Embryonic facial prominence (tissue), 1 donor: ENCODE results near the gene LCE1A.

Source experiments
- DNase-seq: peaks from one replicate; pipeline ENCODE4 v3.0.0-alpha.2; 2016; ENCODE audit errors: extremely low spot score

Gene LCE1A, protein sequence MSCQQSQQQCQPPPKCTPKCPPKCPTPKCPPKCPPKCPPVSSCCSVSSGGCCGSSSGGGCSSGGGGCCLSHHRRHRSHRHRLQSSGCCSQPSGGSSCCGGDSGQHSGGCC

GRCh38 chr1:152827173-152827572 lies at the start of gene LCE1A:
Gene LCE1A, plus strand, starts transcription at chr1:152827473. Its CDS starts 0 bp downstream, at chr1:152827473.
- no peak for DNase-seq

DNA sequence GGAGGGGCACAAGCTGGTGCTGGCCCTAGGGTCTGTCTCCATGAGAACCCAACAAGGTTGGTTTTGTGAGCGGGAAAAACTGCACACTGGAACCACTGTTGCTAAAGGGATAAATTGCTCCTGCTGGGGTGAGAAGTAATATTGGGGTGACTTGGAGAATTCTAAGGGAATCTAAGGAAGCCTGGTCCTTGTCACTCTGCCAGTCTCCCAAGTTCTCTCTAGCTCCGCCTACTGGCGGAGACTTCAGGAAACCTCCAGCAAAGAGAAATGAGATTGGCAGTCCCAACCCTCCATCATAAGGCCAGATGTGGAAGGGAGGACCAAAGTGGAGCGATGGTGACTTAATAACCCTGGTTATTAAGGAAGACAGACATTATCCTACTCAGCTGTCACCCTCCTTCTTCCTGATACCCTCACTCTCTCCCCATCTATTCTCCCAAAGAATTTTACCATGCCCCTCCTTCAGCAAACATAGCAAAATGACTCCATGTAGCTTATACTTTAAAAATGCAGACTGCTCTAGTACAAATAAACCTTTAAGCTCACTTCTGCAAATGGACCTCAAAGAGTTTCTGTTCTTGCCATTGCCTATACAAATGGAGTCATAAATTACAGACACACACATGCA lies 49.6 kb upstream of the LCE1A start:
- no peak for DNase-seq

GRCh38 chr1:152783095-152783494 lies 44.2 kb upstream of the LCE1A start:
- no peak for DNase-seq

DNA sequence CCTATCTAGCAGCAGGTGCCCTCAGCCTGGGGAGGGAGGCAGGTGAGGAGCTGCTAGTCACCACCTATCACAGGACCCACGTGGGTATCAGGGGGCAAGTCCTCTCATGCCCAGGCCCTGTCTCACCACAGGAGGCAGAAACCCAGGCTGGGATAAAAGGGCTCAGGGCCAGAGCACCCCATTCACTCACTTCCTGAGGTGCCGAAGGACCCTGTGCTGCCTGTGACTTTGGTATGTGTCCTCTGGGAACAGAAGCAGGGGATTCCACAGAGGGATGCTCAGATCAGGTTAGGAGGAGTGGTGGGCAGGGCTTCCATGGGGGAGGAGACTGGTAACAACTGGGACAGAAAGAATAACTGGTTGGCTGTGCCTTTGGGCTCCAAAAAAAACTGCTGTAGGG lies 41.2 kb upstream of the LCE1A start, which contains the start of gene LCE1E:
TSS of gene LCE1E (plus strand) at position 181 of the 400 bp plus-strand sequence. CDS start 1,043 bp downstream, outside the sequence.
- no peak for DNase-seq

DNA sequence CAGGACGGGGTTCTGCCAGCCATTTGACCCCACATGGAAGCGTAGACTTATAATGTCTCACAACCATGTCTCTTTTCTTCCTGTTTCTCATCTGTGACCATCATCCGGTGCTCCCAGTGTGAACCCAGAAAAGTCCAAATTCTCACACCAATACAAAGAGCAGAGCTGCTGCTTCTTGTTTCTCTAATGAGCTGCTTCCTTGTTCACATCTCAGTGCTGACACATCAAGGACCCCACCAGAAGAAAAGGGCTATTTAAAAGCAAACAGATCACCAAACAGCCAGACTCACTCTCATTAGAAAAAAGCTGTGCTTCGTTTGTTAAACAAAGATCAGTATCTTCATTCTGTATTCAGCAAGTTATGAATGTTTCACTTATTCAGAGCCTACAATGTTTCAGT lies 31.6 kb upstream of the LCE1A start:
- DNase-seq, result no peak

DNA sequence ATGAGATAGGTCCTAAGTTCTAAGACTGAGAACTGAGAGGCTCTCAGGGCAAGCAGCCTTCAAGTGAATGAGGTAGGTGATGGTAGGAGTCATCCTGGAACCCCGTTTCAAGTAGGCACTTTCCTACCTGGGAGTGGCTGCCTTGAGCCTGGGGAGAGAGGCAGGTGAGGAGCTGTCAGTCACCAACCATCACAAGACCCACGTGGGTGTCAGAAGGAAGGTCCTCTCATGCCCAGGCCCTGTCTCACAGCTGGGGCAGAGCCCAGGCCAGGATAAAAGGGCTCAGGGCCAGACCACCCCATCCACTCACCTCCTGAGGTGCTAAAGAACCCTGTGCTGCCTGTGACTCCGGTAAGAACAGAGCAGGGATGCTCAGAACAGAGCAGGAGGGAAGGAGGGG lies 30.9 kb upstream of the LCE1A start, which contains the start of gene LCE1D:
TSS of gene LCE1D (plus strand) at position 301 of the 400 bp plus-strand sequence. CDS start 1,074 bp downstream, outside the sequence.
- no peak for DNase-seq

- DNase-seq, result no peak
Observed at GRCh38 chr1:152801333-152801732, 25.9 kb upstream of the LCE1A start.

GRCh38 chr1:152806576-152806975 lies 20.7 kb upstream of the LCE1A start, which contains the start of gene LCE1C:
Gene LCE1C, minus strand, starts transcription at chr1:152806651. Its CDS starts 1,173 bp downstream, at chr1:152805478.
- DNase-seq, result no peak

GRCh38 chr1:152811050-152811449 lies 16.2 kb upstream of the LCE1A start:
- DNase-seq, result no peak

- no peak for DNase-seq
Observed at GRCh38 chr1:152811671-152812070, 15.6 kb upstream of the LCE1A start, which contains the start of gene LCE1B. Gene LCE1B, plus strand, starts transcription at chr1:152811971. Its CDS starts 476 bp downstream, at chr1:152812447.

GRCh38 chr1:152817309-152817708 lies 10.0 kb upstream of the LCE1A start:
- DNase-seq, result no peak

- no peak for DNase-seq
Observed at GRCh38 chr1:152823294-152823693, 4.0 kb upstream of the LCE1A start.

- no peak for DNase-seq
Observed at GRCh38 chr1:152824964-152825363, 2.3 kb upstream of the LCE1A start.

- no peak for DNase-seq
Observed at GRCh38 chr1:152836870-152837269, 9.6 kb downstream of the LCE1A start.

DNA sequence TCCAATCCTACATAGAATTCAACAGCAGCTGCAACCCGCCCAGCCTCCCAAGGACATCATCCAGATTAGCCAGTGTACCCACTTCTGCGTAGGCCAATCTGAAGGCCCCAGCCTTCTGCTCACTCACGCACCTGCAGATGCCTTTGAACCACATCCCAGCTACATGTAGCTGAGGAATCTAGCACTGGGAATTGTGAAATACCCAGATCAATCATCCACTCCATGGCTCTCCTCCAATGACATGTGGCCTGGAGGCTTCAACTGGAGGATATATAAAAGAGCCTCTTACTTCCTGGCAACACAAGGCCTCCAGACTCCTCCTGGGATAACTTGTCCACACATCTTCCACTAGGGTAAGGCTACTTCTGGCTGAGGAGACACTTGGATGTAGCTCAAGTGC lies 15.3 kb downstream of the LCE1A start, which contains the start of gene LCE6A:
TSS of gene LCE6A (plus strand) at position 301 of the 400 bp plus-strand sequence. CDS start 665 bp downstream, outside the sequence.
- no peak for DNase-seq

DNA sequence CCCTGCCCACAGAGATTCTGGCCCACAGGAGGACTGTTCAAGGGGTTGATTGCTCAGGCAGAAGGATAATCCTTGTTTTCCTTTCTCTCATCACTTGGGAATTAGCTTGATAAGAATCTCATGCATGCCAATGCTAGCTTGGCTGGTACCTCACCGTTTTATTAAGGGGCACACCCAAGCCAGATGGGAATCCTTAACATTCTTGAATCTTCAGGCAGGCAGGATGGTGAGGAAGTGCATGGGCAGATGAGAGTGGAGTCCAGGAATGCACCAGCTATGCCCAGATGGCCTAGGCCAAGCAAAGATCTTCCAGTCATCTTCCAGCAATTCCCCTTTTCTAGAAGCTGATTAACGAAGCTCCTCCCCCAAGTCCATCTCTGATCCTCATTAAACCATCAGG lies 28.4 kb downstream of the LCE1A start:
- no peak for DNase-seq

- DNase-seq, result no peak
Observed at GRCh38 chr1:152858062-152858461, 30.8 kb downstream of the LCE1A start.

DNA sequence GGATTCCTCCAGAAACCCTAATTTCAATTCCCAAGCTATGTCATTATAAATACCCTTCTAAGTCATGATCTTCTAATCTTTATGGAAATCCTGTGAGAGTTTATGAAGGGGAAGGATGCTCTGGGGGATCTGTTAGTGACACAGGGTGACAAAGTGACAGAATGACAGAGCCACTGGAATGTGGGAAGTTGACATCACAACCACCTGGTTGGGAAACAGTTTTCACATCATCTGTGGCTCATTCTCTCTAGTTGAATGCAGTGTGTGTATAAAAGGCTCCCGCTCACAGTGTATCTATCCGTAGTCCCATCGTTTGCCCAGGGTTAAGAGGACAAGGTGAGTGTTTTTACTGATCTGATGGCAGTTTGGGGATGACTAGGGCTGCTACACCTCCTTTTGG lies 32.4 kb downstream of the LCE1A start, which contains the start of gene LCE7A:
TSS of gene LCE7A (plus strand) at position 301 of the 400 bp plus-strand sequence. CDS start 702 bp downstream, outside the sequence.
- DNase-seq, result no peak

GRCh38 chr1:152860129-152860528 lies 32.9 kb downstream of the LCE1A start:
- DNase-seq, result no peak

- DNase-seq, result no peak
Observed at GRCh38 chr1:152861374-152861773, 34.1 kb downstream of the LCE1A start.

DNA sequence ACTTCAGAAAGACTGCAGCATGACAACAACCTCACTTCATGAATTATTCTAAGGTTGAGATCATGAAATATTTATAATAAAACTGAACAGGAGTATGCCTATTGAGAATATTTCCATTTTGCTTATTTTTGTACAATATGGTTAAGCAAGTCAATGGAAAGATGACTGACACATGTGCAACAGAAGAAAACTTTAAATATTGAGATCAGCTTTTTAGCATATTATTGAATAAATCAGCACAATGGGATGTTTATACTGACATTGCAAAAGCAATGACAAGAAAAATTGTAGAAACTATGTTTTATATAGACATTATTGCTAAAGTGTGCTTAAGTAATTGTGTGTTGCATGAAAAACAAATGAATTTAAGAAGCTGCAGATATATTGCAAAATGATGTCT lies 37.2 kb downstream of the LCE1A start:
- no peak for DNase-seq

DNA sequence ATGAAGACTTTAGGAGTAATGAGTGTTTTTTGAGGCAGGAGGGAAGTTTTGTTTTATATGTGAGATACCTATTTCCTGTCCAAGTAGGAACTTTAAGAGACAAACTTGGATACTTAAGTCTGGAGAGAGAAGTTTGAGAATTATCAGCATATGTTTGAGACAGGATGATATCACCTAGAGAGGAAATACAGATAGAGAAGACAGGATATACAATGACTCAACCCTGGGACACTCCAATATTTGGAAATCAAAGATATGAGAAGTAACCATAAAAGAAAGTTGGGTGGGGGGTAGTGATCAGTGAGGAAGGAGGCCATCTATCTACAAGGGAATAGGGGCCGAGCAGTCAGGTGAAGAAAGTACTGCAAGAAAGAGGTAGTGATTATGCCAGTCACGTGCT lies 39.0 kb downstream of the LCE1A start:
- no peak for DNase-seq

DNA sequence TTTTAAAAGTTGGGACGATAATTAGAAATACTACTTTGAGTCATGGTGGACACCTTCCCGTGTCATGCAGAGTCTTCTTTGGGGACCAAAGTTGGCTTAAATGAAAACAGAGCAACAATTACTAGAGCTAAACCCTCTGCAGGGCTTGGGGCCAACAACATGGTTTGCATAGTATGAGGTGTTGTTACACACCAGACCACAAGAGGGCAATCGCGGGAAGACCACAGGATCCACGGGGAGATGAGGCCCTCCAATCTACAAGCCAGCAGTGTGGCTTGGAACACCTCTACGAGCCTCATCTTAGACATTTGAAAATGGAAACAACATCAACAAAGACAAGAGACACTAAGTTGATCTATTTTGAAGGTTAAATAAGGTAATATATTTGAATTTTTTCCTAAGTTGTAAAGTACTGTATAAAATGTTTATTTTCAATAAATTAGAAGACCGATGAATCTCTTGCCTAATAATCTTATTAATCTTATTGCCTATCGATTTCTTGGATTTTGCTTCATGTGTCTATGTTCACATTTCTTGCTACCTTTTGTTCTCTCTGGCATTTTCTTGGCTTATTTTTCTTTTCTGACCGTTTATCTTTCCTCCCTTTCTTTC lies 42.6 kb downstream of the LCE1A start:
- no peak for DNase-seq
